ENCODE measurements around the gene CNDP2. TPM values are rescaled to one million over a fixed set of nuclear protein-coding genes. Genes with fewer than 3 reads are reported as not detected.

CNDP2 gene
- total and polyA plus RNA-seq, 2 experiments from 2014 or later, result 40.5 to 72.2 TPM

GRCh38 chr18:74506448-74507084 is 10.4 kb downstream of the CNDP2 start:
- TF ChIP-seq EZH2phosphoT487 (IDR thresholded peaks at IDR 0.05; ENCODE audit: insufficient read depth, low read depth) (no peak), EZH2 (IDR thresholded peaks at IDR 0.05; ENCODE audit: insufficient read depth, poor library complexity, severe bottlenecking) (no peak)
- WGBS, 2 experiments (ENCODE audit: low coverage in 1 of 2, low lambda C conversion rate in 2 of 2, missing lambda C conversion rate in 2 of 2), result 68 to 70% methylated on average over 11 of the region's 11 CpGs

GRCh38 chr18:74507097-74507881 is 11.1 kb downstream of the CNDP2 start:
- no peak overlapping the region for H3K4me3 ChIP-seq
- no peaks in the 10 kb centered on the region for H3F3A ChIP-seq (ENCODE audit: insufficient read depth)
- no peaks in the 10 kb centered on the region for H4K20me1 ChIP-seq (ENCODE audit: insufficient read depth)
- no peak overlapping the region for H3K9ac ChIP-seq
- no peaks in the 10 kb centered on the region for H3K9me3 ChIP-seq (ENCODE audit: low read depth)
- H3K9me2 ChIP-seq (ENCODE audit: insufficient read depth), result no peaks in the 10 kb centered on the region
- no peaks in the 10 kb centered on the region; the same call in 1 of the 2 replicates for H3K79me2 ChIP-seq (ENCODE audit: insufficient read depth)
- no peak for DNase-seq
- H3K4me1 ChIP-seq (ENCODE audit: insufficient read depth), result no peaks in the 10 kb centered on the region
- peaks cover 4% of the 10 kb centered on the region for H3K36me3 ChIP-seq (ENCODE audit: low read depth)
- TF ChIP-seq EZH2 (IDR thresholded peaks at IDR 0.05; ENCODE audit: insufficient read depth, poor library complexity, severe bottlenecking) (no peak), EZH2phosphoT487 (IDR thresholded peaks at IDR 0.05; ENCODE audit: insufficient read depth, low read depth) (no peak)
- WGBS, 2 experiments (ENCODE audit: low coverage in 1 of 2, low lambda C conversion rate in 2 of 2, missing lambda C conversion rate in 2 of 2), result 74 to 78% methylated on average over 23 of the region's 23 CpGs
- H3K4me2 ChIP-seq (ENCODE audit: unreplicated experiment), result no peak overlapping the region
- no peak overlapping the region for H3K27ac ChIP-seq
- no peak overlapping the region for H2AFZ ChIP-seq
- in situ Hi-C loops (cut with MboI), result no loop called here
- H3K27me3 ChIP-seq (replicated peaks; ENCODE audit: insufficient read depth), result no peaks in the 10 kb centered on the region

More at GRCh38 chr18:74506448-74507084, 10.4 kb downstream of the CNDP2 start:
- no peak overlapping the region for H3K4me2 ChIP-seq (ENCODE audit: unreplicated experiment)
- H3K4me1 ChIP-seq (ENCODE audit: insufficient read depth), result no peaks in the 10 kb centered on the region
- H3K36me3 ChIP-seq (ENCODE audit: low read depth), result peaks cover 9% of the 10 kb centered on the region
- no peaks in the 10 kb centered on the region for H3F3A ChIP-seq (ENCODE audit: insufficient read depth)
- H3K9me3 ChIP-seq (ENCODE audit: low read depth), result no peaks in the 10 kb centered on the region
- H4K20me1 ChIP-seq (ENCODE audit: insufficient read depth), result no peaks in the 10 kb centered on the region
- no peak overlapping the region for H2AFZ ChIP-seq
- in situ Hi-C loops (cut with MboI), result no loop called here
- H3K4me3 ChIP-seq, result no peak overlapping the region
- no peaks in the 10 kb centered on the region; the same call in 1 of the 2 replicates for H3K79me2 ChIP-seq (ENCODE audit: insufficient read depth)
- H3K27ac ChIP-seq, result no peak overlapping the region
- no peaks in the 10 kb centered on the region for H3K9me2 ChIP-seq (ENCODE audit: insufficient read depth)
- DNase-seq, result no peak
- no peak overlapping the region for H3K9ac ChIP-seq
- H3K27me3 ChIP-seq (replicated peaks; ENCODE audit: insufficient read depth), result no peaks in the 10 kb centered on the region

- Histone ChIP-seq H3K9me2 (ENCODE audit: insufficient read depth) (no peaks in the 10 kb centered on the region), H3F3A (ENCODE audit: insufficient read depth) (no peaks in the 10 kb centered on the region), H3K79me2 (ENCODE audit: insufficient read depth) (no peaks in the 10 kb centered on the region; the same call in 1 of the 2 replicates), H3K4me1 (ENCODE audit: insufficient read depth) (no peaks in the 10 kb centered on the region), H4K20me1 (ENCODE audit: insufficient read depth) (no peaks in the 10 kb centered on the region), H3K36me3 (ENCODE audit: low read depth) (no peaks in the 10 kb centered on the region; the same call in 1 of the 2 replicates), H2AFZ (no peak overlapping the region), H3K9ac (no peak overlapping the region), H3K4me2 (ENCODE audit: unreplicated experiment) (no peak overlapping the region), H3K4me3 (no peak overlapping the region), H3K9me3 (ENCODE audit: low read depth) (no peaks in the 10 kb centered on the region), H3K27me3 (replicated peaks; ENCODE audit: insufficient read depth) (no peaks in the 10 kb centered on the region), H3K27ac (no peak overlapping the region)
- no peak for DNase-seq
- TF ChIP-seq EZH2 (IDR thresholded peaks at IDR 0.05; ENCODE audit: insufficient read depth, poor library complexity, severe bottlenecking) (no peak), EZH2phosphoT487 (IDR thresholded peaks at IDR 0.05; ENCODE audit: insufficient read depth, low read depth) (no peak)
- WGBS, 2 experiments (ENCODE audit: low coverage in 1 of 2, low lambda C conversion rate in 2 of 2, missing lambda C conversion rate in 2 of 2), result 95% methylated on average over 14 of the region's 14 CpGs
- in situ Hi-C loops (cut with MboI), result no loop called here
These were observed 11.8 kb downstream of the CNDP2 start for GRCh38 chr18:74507927-74508326.

- H3F3A ChIP-seq (ENCODE audit: insufficient read depth), result no peaks in the 10 kb centered on the region
- no peaks in the 10 kb centered on the region; the same call in 1 of the 2 replicates for H3K79me2 ChIP-seq (ENCODE audit: insufficient read depth)
- H3K9me3 ChIP-seq (ENCODE audit: low read depth), result no peaks in the 10 kb centered on the region
- H3K9me2 ChIP-seq (ENCODE audit: insufficient read depth), result no peaks in the 10 kb centered on the region
- no peaks in the 10 kb centered on the region for H3K27me3 ChIP-seq (replicated peaks; ENCODE audit: insufficient read depth)
- TF ChIP-seq EZH2phosphoT487 (IDR thresholded peaks at IDR 0.05; ENCODE audit: insufficient read depth, low read depth), result no peak
- TF ChIP-seq EZH2 (IDR thresholded peaks at IDR 0.05; ENCODE audit: insufficient read depth, poor library complexity, severe bottlenecking), result no peak
- DNase-seq, result no peak
- no peaks in the 10 kb centered on the region for H4K20me1 ChIP-seq (ENCODE audit: insufficient read depth)
- H3K4me1 ChIP-seq (ENCODE audit: insufficient read depth), result no peaks in the 10 kb centered on the region
- in situ Hi-C loops (cut with MboI), result no loop called here
- no peak overlapping the region for H3K9ac ChIP-seq
- H3K4me3 ChIP-seq, result no peak overlapping the region
- H3K36me3 ChIP-seq (ENCODE audit: low read depth), result no peaks in the 10 kb centered on the region; the same call in 1 of the 2 replicates
- WGBS, 2 experiments (ENCODE audit: low coverage in 1 of 2, low lambda C conversion rate in 2 of 2, missing lambda C conversion rate in 2 of 2), result 82 to 87% methylated on average over 9 of the region's 9 CpGs
- H2AFZ ChIP-seq, result no peak overlapping the region
- H3K4me2 ChIP-seq (ENCODE audit: unreplicated experiment), result no peak overlapping the region
- H3K27ac ChIP-seq, result no peak overlapping the region
These were observed 12.2 kb downstream of the CNDP2 start for GRCh38 chr18:74508366-74508765.
